GM12875 (cell line): ENCODE measurements around the gene SMOC2.
"Not testable (repeated sequence)": the region's sequence is repeated elsewhere in the genome, so short reads cannot be mapped to it uniquely, and the experiment has no call there.

ENCODE experiments used
- H3K4me3 ChIP-seq: one replicate; pipeline ENCODE4 v1.5.1; 2011; ENCODE audit warnings: low read depth, low read length, control low read depth
- TF ChIP-seq, protein P1 (sequence below): IDR thresholded peaks from 2 replicates; pipeline ENCODE4 v1.5.1; 2011; ENCODE audit warnings: low read depth, mild to moderate bottlenecking, control low read depth, inconsistent platforms, low read length, moderate library complexity, borderline replicate concordance; ENCODE audit not compliant: insufficient read depth

Gene SMOC2

DNA sequence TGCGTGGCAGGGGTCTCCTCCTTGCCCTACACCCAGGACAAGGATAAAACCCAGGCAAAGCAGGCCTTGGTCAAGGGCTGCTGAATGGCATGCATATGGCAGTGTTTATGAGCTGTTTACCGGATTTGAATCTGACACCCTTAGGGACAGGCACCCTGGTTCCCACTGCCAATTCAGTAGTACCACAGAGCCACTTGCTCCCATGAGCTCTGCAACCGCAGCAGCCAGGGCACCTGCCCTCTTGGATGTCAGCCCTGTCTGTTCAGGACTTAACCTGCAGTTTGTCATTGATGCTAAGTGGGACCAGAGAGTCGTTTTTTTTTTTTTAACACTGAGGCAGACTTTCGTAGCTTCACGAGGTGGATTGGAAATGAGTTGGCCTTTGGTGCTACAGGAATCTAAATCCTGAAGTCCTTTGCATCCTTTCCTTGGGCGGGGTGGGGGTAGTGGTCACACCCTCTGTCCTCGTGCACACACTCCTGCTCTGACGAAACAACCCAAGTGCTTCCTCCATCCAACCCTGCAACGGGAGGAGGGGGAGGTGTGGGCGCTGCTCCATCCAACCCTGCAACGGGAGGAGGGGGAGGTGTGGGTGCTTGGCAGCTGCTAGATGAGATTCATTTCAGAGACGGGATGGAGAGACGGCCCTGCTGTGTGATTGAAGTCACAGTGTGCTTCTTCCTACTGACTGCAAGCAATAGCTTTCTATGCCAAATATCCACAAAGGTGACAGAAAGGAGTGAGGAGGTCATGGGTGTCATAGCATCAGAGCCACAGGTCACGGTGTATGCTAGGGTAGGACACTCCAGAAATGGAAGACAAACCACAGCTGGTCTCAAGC is 166.5 kb downstream of the SMOC2 start:
- H3K4me3 ChIP-seq: no peak overlapping the region
- TF ChIP-seq, protein P1, sequence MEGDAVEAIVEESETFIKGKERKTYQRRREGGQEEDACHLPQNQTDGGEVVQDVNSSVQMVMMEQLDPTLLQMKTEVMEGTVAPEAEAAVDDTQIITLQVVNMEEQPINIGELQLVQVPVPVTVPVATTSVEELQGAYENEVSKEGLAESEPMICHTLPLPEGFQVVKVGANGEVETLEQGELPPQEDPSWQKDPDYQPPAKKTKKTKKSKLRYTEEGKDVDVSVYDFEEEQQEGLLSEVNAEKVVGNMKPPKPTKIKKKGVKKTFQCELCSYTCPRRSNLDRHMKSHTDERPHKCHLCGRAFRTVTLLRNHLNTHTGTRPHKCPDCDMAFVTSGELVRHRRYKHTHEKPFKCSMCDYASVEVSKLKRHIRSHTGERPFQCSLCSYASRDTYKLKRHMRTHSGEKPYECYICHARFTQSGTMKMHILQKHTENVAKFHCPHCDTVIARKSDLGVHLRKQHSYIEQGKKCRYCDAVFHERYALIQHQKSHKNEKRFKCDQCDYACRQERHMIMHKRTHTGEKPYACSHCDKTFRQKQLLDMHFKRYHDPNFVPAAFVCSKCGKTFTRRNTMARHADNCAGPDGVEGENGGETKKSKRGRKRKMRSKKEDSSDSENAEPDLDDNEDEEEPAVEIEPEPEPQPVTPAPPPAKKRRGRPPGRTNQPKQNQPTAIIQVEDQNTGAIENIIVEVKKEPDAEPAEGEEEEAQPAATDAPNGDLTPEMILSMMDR: no peak

DNA sequence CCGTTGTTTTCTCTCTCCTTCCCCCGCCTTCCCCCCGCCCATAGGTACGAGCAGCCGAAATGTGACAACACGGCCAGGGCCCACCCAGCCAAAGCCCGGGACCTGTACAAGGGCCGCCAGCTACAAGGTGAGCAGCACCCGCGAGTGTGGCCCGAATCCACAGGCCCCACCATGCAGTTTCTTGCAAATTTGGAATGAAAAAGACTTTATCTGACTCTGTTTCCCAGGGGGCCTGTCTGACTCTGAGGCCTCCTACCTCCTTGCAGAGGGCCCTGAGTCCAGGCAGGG is 167.1 kb downstream of the SMOC2 start:
- no peak overlapping the region for H3K4me3 ChIP-seq
- TF ChIP-seq, protein P1: no peak

DNA sequence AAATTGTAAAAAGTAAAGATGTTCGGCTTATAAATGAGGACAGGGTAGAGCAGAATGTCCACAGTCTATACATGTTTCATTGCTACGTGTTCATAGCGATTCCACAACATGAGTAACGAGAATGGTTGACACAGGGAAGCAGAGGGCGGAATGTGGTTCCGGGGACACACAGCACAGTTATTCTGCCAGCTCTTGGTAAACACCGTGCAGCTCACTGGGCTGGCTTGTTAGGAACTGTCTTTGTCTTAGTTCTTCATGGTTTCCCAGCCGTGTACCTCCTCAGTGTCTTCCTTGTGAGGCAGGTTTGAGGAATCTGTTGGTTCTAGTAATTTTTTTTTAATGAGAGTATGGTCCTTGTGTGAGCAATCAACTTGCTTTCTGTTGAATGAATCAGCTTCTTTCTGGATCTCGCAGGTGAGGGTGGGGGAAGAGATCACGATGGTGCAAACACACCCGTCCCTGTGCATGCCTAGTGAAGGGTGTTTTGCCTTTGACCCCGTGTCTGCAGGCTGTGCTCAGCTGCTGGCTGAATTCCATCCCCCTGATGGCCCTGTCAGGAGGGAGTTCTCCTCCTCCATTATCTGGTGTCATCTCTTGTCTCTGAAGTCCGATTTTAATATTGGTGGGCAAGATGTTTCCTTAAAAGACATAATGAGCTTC is 168.2 kb downstream of the SMOC2 start:
- TF ChIP-seq, protein P1: no peak
- H3K4me3 ChIP-seq: no peak overlapping the region

DNA sequence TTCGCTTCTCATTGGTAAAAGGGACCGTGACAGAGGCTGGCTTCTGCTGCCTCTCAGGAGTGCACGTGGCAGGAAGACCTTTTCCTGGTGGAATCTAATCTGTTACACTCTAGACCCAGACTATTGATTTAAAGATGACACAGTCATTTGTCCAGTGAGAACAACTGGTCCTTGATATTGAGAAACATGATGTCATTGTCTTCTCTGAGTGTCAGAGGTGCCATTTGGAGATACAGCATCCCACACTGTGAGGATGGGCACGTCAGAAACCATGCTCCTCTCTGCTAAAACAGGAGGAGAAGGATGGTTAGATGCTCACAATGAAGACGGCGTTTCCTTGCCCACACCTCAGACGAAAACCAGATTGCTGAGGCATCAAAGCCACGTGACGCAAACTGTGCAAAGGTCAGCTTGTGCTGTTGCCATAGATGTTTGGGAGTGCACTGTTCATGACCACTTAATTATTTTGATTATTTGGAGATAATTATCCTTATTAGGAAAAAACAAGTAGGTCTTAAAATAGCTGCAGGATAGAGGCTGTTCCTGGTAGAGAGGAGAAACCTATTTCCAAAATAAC is 169.0 kb downstream of the SMOC2 start:
- H3K4me3 ChIP-seq: no peak overlapping the region
- TF ChIP-seq, protein P1: no peak

DNA sequence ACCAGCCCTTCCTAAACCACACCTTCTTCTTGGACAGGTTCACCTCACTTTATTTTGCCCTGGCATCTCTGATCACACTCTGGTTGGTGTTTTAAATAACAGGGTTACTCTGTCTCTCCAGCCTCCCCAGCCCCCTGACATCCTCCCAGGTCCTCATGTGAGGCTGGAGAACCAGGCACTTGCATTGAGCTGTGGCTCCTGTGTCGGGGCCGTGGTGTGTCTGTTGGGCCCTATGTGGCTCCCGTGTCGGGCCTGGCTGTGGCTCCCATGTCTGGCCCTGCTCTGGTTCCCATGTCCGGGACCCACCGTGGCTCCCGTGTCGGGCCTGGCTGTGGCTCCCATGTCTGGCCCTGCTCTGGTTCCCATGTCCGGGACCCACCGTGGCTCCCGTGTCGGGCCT is 170.0 kb downstream of the SMOC2 start:
- H3K4me3 ChIP-seq: not testable (repeated sequence)

DNA sequence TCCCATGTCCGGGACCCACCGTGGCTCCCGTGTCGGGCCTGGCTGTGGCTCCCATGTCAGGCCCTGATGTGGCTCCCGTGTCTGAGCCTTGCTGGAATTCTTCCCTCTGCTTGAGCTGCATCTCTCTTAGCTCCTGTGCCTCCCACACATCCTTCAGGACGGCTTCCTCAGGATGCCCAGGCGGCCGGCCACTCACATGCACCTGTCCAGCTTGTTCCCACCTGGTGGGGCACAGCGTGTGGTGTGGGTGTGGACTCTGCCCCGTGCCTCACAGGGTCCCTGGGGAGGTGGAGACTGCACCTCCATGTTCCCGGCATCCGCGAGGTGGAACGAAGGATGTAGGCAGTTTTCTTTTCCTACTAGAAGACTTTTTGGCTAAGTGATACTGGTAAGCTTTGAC is 170.7 kb downstream of the SMOC2 start:
- H3K4me3 ChIP-seq: no peak overlapping the region
- TF ChIP-seq, protein P1: no peak

- no peak overlapping the region for H3K4me3 ChIP-seq
- TF ChIP-seq, protein P1: no peak
Observed at GRCh38 chr6:168612586-168612985, 171.6 kb downstream of the SMOC2 start.
